ENCODE data around the gene WEE2. TPM values are rescaled to one million over a fixed set of nuclear protein-coding genes. Genes with fewer than 3 reads are reported as not detected.
"Not testable (repeated sequence)": the region's sequence is repeated elsewhere in the genome, so short reads cannot be mapped to it uniquely, and the experiment has no call there.

The WEE2 gene
- total and polyA plus RNA-seq, 5 experiments from 2014 or later = not detected

- H3K36me3 Mint-ChIP-seq = peaks cover 8 to 75% (median 49%) of the 10 kb centered on the region in 3 donors
These were observed 55.6 kb downstream of the WEE2 start, which contains the start of gene TAS2R3 for GRCh38 chr7:141763797-141764196. TSS of gene TAS2R3 (plus strand) at chr7:141764097. CDS start at chr7:141764159, 62 bp downstream.

GRCh38 chr7:141770083-141770583, 62.0 kb downstream of the WEE2 start:
- H3K36me3 Mint-ChIP-seq = peaks cover 0 to 58% (median 51%) of the 10 kb centered on the region in 3 donors
- H3K27ac Mint-ChIP-seq, H3K9me3 Mint-ChIP-seq, H3K4me3 Mint-ChIP-seq, H3K27me3 Mint-ChIP-seq, DNase-seq, ATAC-seq, POLR2A ChIA-PET: not testable (repeated sequence)
- peaks cover 3 to 31% (median 15%) of the 10 kb centered on the region in 4 donors for H3K4me1 Mint-ChIP-seq

More at GRCh38 chr7:141763797-141764196, 55.6 kb downstream of the WEE2 start, which contains the start of gene TAS2R3:
- ATAC-seq (no peak), DNase-seq (no peak)
- no peak within 1 kb of the TSS for H3K4me3 Mint-ChIP-seq
- H3K4me1 Mint-ChIP-seq = peaks cover 0 to 31% (median 19%) of the 10 kb centered on the region in 4 donors
- H3K9me3 Mint-ChIP-seq = no peaks in the 10 kb centered on the region
- no peaks in the 10 kb centered on the region for H3K27me3 Mint-ChIP-seq
- POLR2A ChIA-PET = no interaction called here
- H3K27ac Mint-ChIP-seq = peak within 1 kb of the TSS in 2 of 10 donors; percentile 24 to 54

- Mint-ChIP-seq H3K4me3 (no peak within 1 kb of the TSS), H3K27me3 (no peaks in the 10 kb centered on the region), H3K27ac (no peak within 1 kb of the TSS), H3K4me1 (peaks cover 3 to 18% (median 11%) of the 10 kb centered on the region in 4 donors), H3K36me3 (peaks cover 6 to 69% (median 38%) of the 10 kb centered on the region in 3 donors), H3K9me3 (peaks cover 0 to 4% (median 0%) of the 10 kb centered on the region in 9 donors)
- POLR2A ChIA-PET = no interaction called here
- no peak for DNase-seq
- no peak for ATAC-seq
These were observed 68.2 kb downstream of the WEE2 start, which contains the start of gene TAS2R4 for GRCh38 chr7:141776374-141776773. TSS of gene TAS2R4 (plus strand) at chr7:141776674. CDS start at chr7:141778489, 1,815 bp downstream.

Other genes starting within 250 kb of the WEE2 start
- 10 to 100 TPM; 26.3 to 26.7 TPM for gene AGK, start 156.9 kb upstream of the WEE2 start, total RNA-seq
- 10 to 100 TPM; 23.3 to 29.3 (median 25.6) TPM for gene AGK, start 156.9 kb upstream of the WEE2 start, polyA plus RNA-seq
- 10 to 100 TPM; 65.4 to 68.0 TPM for gene DENND11, start 6.2 kb upstream of the WEE2 start, total RNA-seq
- 10 to 100 TPM; 16.4 to 30.0 (median 20.3) TPM for gene DENND11, start 6.2 kb upstream of the WEE2 start, polyA plus RNA-seq
- gene SSBP1, start 30.0 kb downstream of the WEE2 start, total RNA-seq = 100 to 1,000 TPM; 128 to 131 TPM
- gene SSBP1, start 30.0 kb downstream of the WEE2 start, polyA plus RNA-seq = 100 to 1,000 TPM; 341 to 350 (median 349) TPM
- gene TAS2R3, start 55.7 kb downstream of the WEE2 start, total RNA-seq = 1 to 10 TPM; 4.6 to 5.0 TPM
- gene TAS2R3, start 55.7 kb downstream of the WEE2 start, polyA plus RNA-seq = not detected
- gene TAS2R4, start 68.3 kb downstream of the WEE2 start, total RNA-seq = 1 to 10 TPM; 3.3 to 3.4 TPM
- under 1 TPM in 2 of 3 donors, not detected in 1; 0.06 to 0.08 TPM for gene TAS2R4, start 68.3 kb downstream of the WEE2 start, polyA plus RNA-seq
- 1 to 10 TPM; 3.6 to 5.2 TPM for gene TAS2R5, start 81.9 kb downstream of the WEE2 start, total RNA-seq
- under 1 TPM in 1 of 3 donors, not detected in 2; 0.16 TPM for gene TAS2R5, start 81.9 kb downstream of the WEE2 start, polyA plus RNA-seq
- gene PRSS37, start 133.1 kb downstream of the WEE2 start, total RNA-seq = not detected
- not detected for gene PRSS37, start 133.1 kb downstream of the WEE2 start, polyA plus RNA-seq
- gene OR9A4, start 208.0 kb downstream of the WEE2 start, total RNA-seq = not detected
- gene OR9A4, start 208.0 kb downstream of the WEE2 start, polyA plus RNA-seq = not detected
- under 1 TPM; 0.31 to 0.77 TPM for gene CLEC5A, start 238.6 kb downstream of the WEE2 start, total RNA-seq
- gene CLEC5A, start 238.6 kb downstream of the WEE2 start, polyA plus RNA-seq = not detected